Trophoblast cell (in vitro differentiated cells and primary cell): Measurements from ENCODE around the gene PC.

Source experiments
- DNase-seq, 2 donors: peaks; one replicate each; pipeline ENCODE4 v3.0.0-alpha.2; 2016
- H2AFZ ChIP-seq: 2 replicates; pipeline ENCODE4 v1.6.1; 2013; ENCODE audit warnings: low read length, moderate library complexity, mild to moderate bottlenecking; ENCODE audit not compliant: insufficient read depth, poor library complexity
- H2AK5ac ChIP-seq: 2 replicates; pipeline ENCODE4 v1.6.1; 2013; ENCODE audit warnings: mild to moderate bottlenecking, low read length
- H2BK120ac ChIP-seq: 2 replicates; pipeline ENCODE4 v1.6.1; 2013; ENCODE audit warnings: low read length, mild to moderate bottlenecking, moderate library complexity; ENCODE audit not compliant: insufficient read depth, poor library complexity
- H2BK12ac ChIP-seq: 2 replicates; pipeline ENCODE4 v1.6.1; 2013; ENCODE audit warnings: mild to moderate bottlenecking, low read length, moderate library complexity
- H2BK5ac ChIP-seq: 2 replicates; pipeline ENCODE4 v1.6.1; 2013; ENCODE audit warnings: low read length, low read depth, moderate library complexity, mild to moderate bottlenecking; ENCODE audit not compliant: poor library complexity
- H3K14ac ChIP-seq: 2 replicates; pipeline ENCODE4 v1.6.1; 2013; ENCODE audit warnings: mild to moderate bottlenecking, low read length
- H3K18ac ChIP-seq: 2 replicates; pipeline ENCODE4 v1.6.1; 2013; ENCODE audit warnings: mild to moderate bottlenecking, low read length
- H3K23ac ChIP-seq: 2 replicates; pipeline ENCODE4 v1.6.1; 2013; ENCODE audit warnings: low read length
- H3K27ac ChIP-seq: 2 replicates; pipeline ENCODE4 v1.5.1; 2013; ENCODE audit warnings: low read depth, mild to moderate bottlenecking, inconsistent platforms, low read length, moderate library complexity
- H3K27me3 ChIP-seq: 2 replicates; pipeline ENCODE4 v1.6.1; 2013; ENCODE audit warnings: inconsistent platforms, mild to moderate bottlenecking, low read length, moderate library complexity; ENCODE audit not compliant: insufficient read depth
- H3K36me3 ChIP-seq, 2 experiments: 1 replicate in 1 of 2; 2 replicates in 1 of 2; pipeline ENCODE4 v1.6.1; 2013; ENCODE audit warnings: low read length in 2 of 2, mild to moderate bottlenecking in 2 of 2, moderate library complexity in 1 of 2; ENCODE audit not compliant: insufficient read depth in 2 of 2, control insufficient read depth in 1 of 2
- H3K4ac ChIP-seq: 2 replicates; pipeline ENCODE4 v1.6.1; 2013; ENCODE audit warnings: low read depth, mild to moderate bottlenecking, low read length, moderate library complexity
- H3K4me1 ChIP-seq, 2 experiments: 1 replicate in 1 of 2; 2 replicates in 1 of 2; pipeline ENCODE4 v1.6.1; 2013; ENCODE audit warnings: low read length in 2 of 2, mild to moderate bottlenecking in 2 of 2, moderate library complexity in 1 of 2; ENCODE audit not compliant: insufficient read depth in 2 of 2, control insufficient read depth in 1 of 2
- H3K4me2 ChIP-seq: 2 replicates; pipeline ENCODE4 v1.6.1; 2013; ENCODE audit warnings: inconsistent platforms, mild to moderate bottlenecking, low read length, moderate library complexity
- H3K4me3 ChIP-seq: 2 replicates; pipeline ENCODE4 v1.5.1; 2013; ENCODE audit warnings: mild to moderate bottlenecking, low read depth, low read length, inconsistent platforms
- H3K79me1 ChIP-seq: one replicate; pipeline ENCODE4 v1.6.1; 2013; ENCODE audit warnings: low read length
- H3K79me2 ChIP-seq: 2 replicates; pipeline ENCODE4 v1.6.1; 2013; ENCODE audit warnings: low read length, mild to moderate bottlenecking; ENCODE audit not compliant: control insufficient read depth, insufficient read depth, poor library complexity
- H3K9ac ChIP-seq: 2 replicates; pipeline ENCODE4 v1.6.1; 2013; ENCODE audit warnings: mild to moderate bottlenecking, low read length
- H3K9me3 ChIP-seq: 2 replicates; pipeline ENCODE4 v1.6.1; 2013; ENCODE audit warnings: low read depth, mild to moderate bottlenecking, control low read depth, inconsistent platforms, low read length; ENCODE audit not compliant: insufficient read depth
- H4K12ac ChIP-seq: 2 replicates; pipeline ENCODE4 v1.6.1; 2013; ENCODE audit warnings: low read depth, mild to moderate bottlenecking, low read length, moderate library complexity
- H4K8ac ChIP-seq: 2 replicates; pipeline ENCODE4 v1.6.1; 2013; ENCODE audit warnings: low read depth, mild to moderate bottlenecking, low read length, moderate library complexity
- H4K91ac ChIP-seq: one replicate; pipeline ENCODE4 v1.6.1; 2013; ENCODE audit warnings: low read depth, mild to moderate bottlenecking, low read length, moderate library complexity
- WGBS: extraction: QIAGEN DNeasy Blood & Tissue Kit; methylation state at CpG from one replicate; pipeline ENCODE4 v1.1.7; 2013; ENCODE audit warnings: missing lambda C conversion rate; ENCODE audit not compliant: insufficient read length, insufficient coverage; ENCODE audit errors: extremely low coverage; 5-methylcytosine and 5-hydroxymethylcytosine counted together

PC gene

DNA sequence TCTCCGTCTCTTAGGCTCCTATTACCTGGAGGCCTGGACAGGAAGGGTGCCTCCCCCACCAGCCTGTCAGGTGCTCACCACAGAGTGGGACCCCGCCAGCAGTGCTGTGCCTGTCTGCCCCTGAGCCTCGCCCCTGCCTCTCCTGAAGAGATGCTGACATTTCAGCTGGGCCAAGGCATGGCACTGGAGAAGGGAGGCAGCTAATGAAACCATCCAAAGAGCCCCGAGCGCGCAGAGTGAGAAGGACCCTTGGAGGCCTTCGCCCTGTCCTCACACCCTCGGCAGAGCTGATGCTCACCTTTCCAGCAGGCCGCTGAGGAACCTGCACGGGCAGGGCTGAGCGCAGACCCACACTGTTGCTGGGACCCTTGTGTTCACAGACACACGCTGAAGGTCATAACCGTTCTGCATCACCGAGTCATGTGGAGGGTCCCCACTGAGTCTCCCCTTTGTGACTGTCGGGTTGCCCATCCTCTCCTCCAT, 103.4 kb downstream of the PC start:
- WGBS, result no CpG with 5 or more reads among the region's 15 CpGs
- H2BK5ac ChIP-seq, result no peak overlapping the region
- H3K4me3 ChIP-seq, result no peak overlapping the region

DNA sequence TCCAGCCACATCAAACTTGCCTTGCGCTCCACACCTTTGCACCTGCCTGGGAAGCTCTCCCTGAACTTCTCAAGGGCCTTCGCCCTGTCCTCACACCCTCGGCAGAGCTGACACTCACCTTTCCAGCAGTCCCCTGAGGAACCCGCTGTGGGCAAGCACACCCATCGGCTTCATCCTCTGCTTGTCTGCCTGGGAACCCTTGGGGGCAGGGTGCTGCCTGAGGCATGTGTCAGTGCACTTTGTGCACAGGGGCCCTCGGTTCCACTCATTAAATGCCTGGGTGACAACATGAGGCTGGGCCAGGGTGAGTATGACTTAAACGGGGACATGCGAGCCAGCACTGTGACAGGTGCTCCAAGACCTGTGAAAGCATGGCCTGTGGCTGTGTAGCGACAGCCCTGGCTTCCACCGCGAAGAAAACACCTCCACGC, 103.9 kb downstream of the PC start:
- no peak overlapping the region for H2BK5ac ChIP-seq
- no peak overlapping the region for H2AK5ac ChIP-seq
- H4K91ac ChIP-seq, result no peak overlapping the region

More for the DNA sequence above, 103.4 kb downstream of the PC start:
- Histone ChIP-seq H4K91ac (no peak overlapping the region), H3K4me1 (peaks cover 4 to 8% of the 10 kb centered on the region in 2 experiments), H4K12ac (no peak overlapping the region), H2AK5ac (no peak overlapping the region), H3K23ac (no peak overlapping the region), H3K14ac (no peak overlapping the region), H3K4me2 (no peak overlapping the region), H3K79me1 (peaks cover 6% of the 10 kb centered on the region), H3K18ac (no peak overlapping the region), H3K9ac (no peak overlapping the region), H2BK12ac (no peak overlapping the region), H3K4ac (no peak overlapping the region), H3K27ac (no peak overlapping the region), H3K27me3 (no peaks in the 10 kb centered on the region), H3K9me3 (no peaks in the 10 kb centered on the region), H2AFZ (no peak overlapping the region), H3K79me2 (peaks cover 4% of the 10 kb centered on the region), H2BK120ac (no peak overlapping the region), H4K8ac (no peak overlapping the region), H3K36me3 (peaks cover 2 to 8% of the 10 kb centered on the region in 2 experiments)
- no peak for DNase-seq

GRCh38 chr11:66853242-66854229, 104.6 kb downstream of the PC start:
- no peak overlapping the region for H3K4ac ChIP-seq
- DNase-seq, result no peak
- no peak overlapping the region for H4K12ac ChIP-seq
- H3K4me3 ChIP-seq, result no peak overlapping the region
- H2BK12ac ChIP-seq, result no peak overlapping the region
- H2BK5ac ChIP-seq, result no peak overlapping the region
- H3K18ac ChIP-seq, result no peak overlapping the region
- H3K27me3 ChIP-seq, result no peaks in the 10 kb centered on the region
- H3K14ac ChIP-seq, result no peak overlapping the region
- H4K8ac ChIP-seq, result no peak overlapping the region
- H3K23ac ChIP-seq, result no peak overlapping the region
- no peak overlapping the region for H2AK5ac ChIP-seq
- no peak overlapping the region for H4K91ac ChIP-seq
- H3K36me3 ChIP-seq, result peaks cover 6 to 14% of the 10 kb centered on the region in 2 experiments
- peaks cover 4 to 8% of the 10 kb centered on the region in 2 experiments for H3K4me1 ChIP-seq
- no peak overlapping the region for H2BK120ac ChIP-seq
- H3K79me2 ChIP-seq, result peaks cover 4% of the 10 kb centered on the region
- no peak overlapping the region for H3K4me2 ChIP-seq
- WGBS, result no CpG with 5 or more reads among the region's 26 CpGs
- H3K79me1 ChIP-seq, result peaks cover 6% of the 10 kb centered on the region
- H3K9ac ChIP-seq, result no peak overlapping the region
- H3K27ac ChIP-seq, result no peak overlapping the region
- no peaks in the 10 kb centered on the region for H3K9me3 ChIP-seq
- no peak overlapping the region for H2AFZ ChIP-seq

More for the DNA sequence above, 103.9 kb downstream of the PC start:
- no peak overlapping the region for H2BK12ac ChIP-seq
- no peak overlapping the region for H2AFZ ChIP-seq
- no peak overlapping the region for H3K27ac ChIP-seq
- H4K12ac ChIP-seq, result no peak overlapping the region
- H3K4me2 ChIP-seq, result no peak overlapping the region
- H3K9ac ChIP-seq, result no peak overlapping the region
- no CpG with 5 or more reads among the region's 12 CpGs for WGBS
- H3K4me3 ChIP-seq, result no peak overlapping the region
- no peak overlapping the region for H3K14ac ChIP-seq
- H4K8ac ChIP-seq, result no peak overlapping the region
- H3K27me3 ChIP-seq, result no peaks in the 10 kb centered on the region
- no peak overlapping the region for H2BK120ac ChIP-seq
- peaks cover 6% of the 10 kb centered on the region for H3K79me1 ChIP-seq
- H3K9me3 ChIP-seq, result no peaks in the 10 kb centered on the region
- no peak overlapping the region for H3K23ac ChIP-seq
- no peak overlapping the region for H3K4ac ChIP-seq
- H3K79me2 ChIP-seq, result peaks cover 4% of the 10 kb centered on the region
- H3K4me1 ChIP-seq, result peaks cover 4 to 8% of the 10 kb centered on the region in 2 experiments
- DNase-seq, result no peak
- H3K18ac ChIP-seq, result no peak overlapping the region
- peaks cover 1 to 11% of the 10 kb centered on the region in 2 experiments for H3K36me3 ChIP-seq

DNA sequence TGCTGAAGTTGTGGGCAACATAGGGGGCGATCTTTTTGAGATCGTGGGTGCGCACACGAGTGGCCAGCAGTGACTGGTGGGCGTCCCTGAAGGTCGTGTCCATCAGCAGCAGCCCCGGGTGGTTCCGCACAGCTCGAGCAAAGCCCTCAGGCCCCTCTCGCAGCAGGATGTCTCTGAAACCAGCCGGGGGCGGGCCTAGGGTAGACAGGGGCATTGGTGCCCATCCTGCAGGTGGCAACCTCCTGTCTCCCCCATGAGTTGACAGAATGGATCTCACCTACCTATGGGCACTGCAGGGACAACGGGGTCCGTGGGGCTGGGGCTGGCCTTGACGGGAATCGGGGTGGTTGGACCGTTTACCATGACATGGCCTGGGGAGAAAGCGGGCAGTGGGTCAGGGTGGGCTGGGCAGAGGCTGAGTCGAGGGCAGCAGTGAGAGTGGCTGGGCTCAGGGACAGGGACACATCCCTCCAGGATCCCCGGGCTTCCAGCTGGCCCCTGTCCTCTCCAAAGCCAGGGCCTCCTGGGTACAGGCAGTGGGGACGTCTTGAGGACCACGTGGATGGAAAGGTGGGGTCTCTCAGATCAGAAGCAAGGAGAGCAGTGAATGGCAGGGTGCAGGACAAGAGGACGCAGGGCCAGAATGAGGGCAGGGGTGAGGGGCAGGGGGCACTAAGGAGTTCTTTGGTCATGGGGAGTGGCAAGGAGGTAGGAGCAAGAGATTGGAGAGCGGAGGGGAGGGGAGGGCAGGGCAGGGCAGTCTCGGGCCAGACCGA, 105.5 kb downstream of the PC start:
- Histone ChIP-seq H3K79me1 (peaks cover 6% of the 10 kb centered on the region), H2AK5ac (no peak overlapping the region), H3K79me2 (peaks cover 4% of the 10 kb centered on the region), H2AFZ (no peak overlapping the region), H3K9me3 (no peaks in the 10 kb centered on the region), H3K23ac (no peak overlapping the region), H4K91ac (no peak overlapping the region), H3K9ac (no peak overlapping the region), H3K4me2 (no peak overlapping the region), H3K4me3 (no peak overlapping the region), H4K8ac (no peak overlapping the region), H4K12ac (no peak overlapping the region), H3K27me3 (no peaks in the 10 kb centered on the region), H3K18ac (no peak overlapping the region), H3K14ac (no peak overlapping the region), H3K27ac (no peak overlapping the region), H3K36me3 (peaks cover 9 to 18% of the 10 kb centered on the region in 2 experiments), H2BK120ac (no peak overlapping the region), H3K4me1 (peaks cover 4 to 7% of the 10 kb centered on the region in 2 experiments), H3K4ac (no peak overlapping the region), H2BK5ac (no peak overlapping the region), H2BK12ac (no peak overlapping the region)
- no peak for DNase-seq
- WGBS, result no CpG with 5 or more reads among the region's 26 CpGs
